ENCODE data around the gene LRP1B.

DNA sequence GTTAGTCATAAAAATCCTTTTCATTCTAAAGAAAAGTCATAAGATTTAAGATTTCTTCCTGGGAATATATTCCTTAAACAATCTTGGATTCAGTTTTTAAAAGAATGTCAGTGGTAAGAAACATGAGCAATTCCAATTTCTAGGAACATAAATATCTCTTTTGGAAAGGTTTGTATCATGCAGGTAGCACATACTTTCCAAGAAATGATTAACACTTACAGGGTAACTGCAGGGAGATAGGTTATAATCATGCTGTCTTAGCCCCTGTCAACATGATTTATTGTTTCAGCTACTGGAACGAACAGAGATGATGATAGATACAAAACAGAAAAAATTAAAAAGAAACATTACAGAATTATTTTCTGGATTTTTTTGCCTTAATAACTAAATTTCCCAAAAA lies 1537.7 kb downstream of the LRP1B start:
- TF ChIP-seq, protein P1, sequence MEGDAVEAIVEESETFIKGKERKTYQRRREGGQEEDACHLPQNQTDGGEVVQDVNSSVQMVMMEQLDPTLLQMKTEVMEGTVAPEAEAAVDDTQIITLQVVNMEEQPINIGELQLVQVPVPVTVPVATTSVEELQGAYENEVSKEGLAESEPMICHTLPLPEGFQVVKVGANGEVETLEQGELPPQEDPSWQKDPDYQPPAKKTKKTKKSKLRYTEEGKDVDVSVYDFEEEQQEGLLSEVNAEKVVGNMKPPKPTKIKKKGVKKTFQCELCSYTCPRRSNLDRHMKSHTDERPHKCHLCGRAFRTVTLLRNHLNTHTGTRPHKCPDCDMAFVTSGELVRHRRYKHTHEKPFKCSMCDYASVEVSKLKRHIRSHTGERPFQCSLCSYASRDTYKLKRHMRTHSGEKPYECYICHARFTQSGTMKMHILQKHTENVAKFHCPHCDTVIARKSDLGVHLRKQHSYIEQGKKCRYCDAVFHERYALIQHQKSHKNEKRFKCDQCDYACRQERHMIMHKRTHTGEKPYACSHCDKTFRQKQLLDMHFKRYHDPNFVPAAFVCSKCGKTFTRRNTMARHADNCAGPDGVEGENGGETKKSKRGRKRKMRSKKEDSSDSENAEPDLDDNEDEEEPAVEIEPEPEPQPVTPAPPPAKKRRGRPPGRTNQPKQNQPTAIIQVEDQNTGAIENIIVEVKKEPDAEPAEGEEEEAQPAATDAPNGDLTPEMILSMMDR (IDR thresholded peaks at IDR 0.05; ENCODE audit: low read depth, low read length, missing input control), result no peak
- TF ChIP-seq RXRA (IDR thresholded peaks at IDR 0.05) (no peak), JUND (IDR thresholded peaks at IDR 0.05) (no peak), TAF1 (conservative IDR thresholded peaks at IDR 0.05) (no peak), HNF4G (IDR thresholded peaks at IDR 0.05) (no peak), GABPA (IDR thresholded peaks at IDR 0.05 in 1 of 2, conservative IDR thresholded peaks at IDR 0.05 in 1 of 2) (no peak), EGR1 (IDR thresholded peaks at IDR 0.05; ENCODE audit: low read depth in 2 of 2) (no peak), YY1 (IDR thresholded peaks at IDR 0.05) (no peak), FOXA1 (IDR thresholded peaks at IDR 0.05) (no peak), RAD21 (IDR thresholded peaks at IDR 0.05) (no peak)
- TF ChIP-seq, protein P2, sequence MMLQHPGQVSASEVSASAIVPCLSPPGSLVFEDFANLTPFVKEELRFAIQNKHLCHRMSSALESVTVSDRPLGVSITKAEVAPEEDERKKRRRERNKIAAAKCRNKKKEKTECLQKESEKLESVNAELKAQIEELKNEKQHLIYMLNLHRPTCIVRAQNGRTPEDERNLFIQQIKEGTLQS (IDR thresholded peaks at IDR 0.05), result no peak
- TF ChIP-seq, protein P3, sequence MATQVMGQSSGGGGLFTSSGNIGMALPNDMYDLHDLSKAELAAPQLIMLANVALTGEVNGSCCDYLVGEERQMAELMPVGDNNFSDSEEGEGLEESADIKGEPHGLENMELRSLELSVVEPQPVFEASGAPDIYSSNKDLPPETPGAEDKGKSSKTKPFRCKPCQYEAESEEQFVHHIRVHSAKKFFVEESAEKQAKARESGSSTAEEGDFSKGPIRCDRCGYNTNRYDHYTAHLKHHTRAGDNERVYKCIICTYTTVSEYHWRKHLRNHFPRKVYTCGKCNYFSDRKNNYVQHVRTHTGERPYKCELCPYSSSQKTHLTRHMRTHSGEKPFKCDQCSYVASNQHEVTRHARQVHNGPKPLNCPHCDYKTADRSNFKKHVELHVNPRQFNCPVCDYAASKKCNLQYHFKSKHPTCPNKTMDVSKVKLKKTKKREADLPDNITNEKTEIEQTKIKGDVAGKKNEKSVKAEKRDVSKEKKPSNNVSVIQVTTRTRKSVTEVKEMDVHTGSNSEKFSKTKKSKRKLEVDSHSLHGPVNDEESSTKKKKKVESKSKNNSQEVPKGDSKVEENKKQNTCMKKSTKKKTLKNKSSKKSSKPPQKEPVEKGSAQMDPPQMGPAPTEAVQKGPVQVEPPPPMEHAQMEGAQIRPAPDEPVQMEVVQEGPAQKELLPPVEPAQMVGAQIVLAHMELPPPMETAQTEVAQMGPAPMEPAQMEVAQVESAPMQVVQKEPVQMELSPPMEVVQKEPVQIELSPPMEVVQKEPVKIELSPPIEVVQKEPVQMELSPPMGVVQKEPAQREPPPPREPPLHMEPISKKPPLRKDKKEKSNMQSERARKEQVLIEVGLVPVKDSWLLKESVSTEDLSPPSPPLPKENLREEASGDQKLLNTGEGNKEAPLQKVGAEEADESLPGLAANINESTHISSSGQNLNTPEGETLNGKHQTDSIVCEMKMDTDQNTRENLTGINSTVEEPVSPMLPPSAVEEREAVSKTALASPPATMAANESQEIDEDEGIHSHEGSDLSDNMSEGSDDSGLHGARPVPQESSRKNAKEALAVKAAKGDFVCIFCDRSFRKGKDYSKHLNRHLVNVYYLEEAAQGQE (IDR thresholded peaks at IDR 0.05), result no peak
- TF ChIP-seq, protein P4, sequence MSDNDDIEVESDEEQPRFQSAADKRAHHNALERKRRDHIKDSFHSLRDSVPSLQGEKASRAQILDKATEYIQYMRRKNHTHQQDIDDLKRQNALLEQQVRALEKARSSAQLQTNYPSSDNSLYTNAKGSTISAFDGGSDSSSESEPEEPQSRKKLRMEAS (IDR thresholded peaks at IDR 0.05), result no peak
- TF ChIP-seq, protein P5, sequence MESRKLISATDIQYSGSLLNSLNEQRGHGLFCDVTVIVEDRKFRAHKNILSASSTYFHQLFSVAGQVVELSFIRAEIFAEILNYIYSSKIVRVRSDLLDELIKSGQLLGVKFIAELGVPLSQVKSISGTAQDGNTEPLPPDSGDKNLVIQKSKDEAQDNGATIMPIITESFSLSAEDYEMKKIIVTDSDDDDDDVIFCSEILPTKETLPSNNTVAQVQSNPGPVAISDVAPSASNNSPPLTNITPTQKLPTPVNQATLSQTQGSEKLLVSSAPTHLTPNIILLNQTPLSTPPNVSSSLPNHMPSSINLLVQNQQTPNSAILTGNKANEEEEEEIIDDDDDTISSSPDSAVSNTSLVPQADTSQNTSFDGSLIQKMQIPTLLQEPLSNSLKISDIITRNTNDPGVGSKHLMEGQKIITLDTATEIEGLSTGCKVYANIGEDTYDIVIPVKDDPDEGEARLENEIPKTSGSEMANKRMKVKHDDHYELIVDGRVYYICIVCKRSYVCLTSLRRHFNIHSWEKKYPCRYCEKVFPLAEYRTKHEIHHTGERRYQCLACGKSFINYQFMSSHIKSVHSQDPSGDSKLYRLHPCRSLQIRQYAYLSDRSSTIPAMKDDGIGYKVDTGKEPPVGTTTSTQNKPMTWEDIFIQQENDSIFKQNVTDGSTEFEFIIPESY (IDR thresholded peaks at IDR 0.05), result no peak
